K562 (cell line): Measurements from ENCODE around the gene RHEBL1. TPM values are rescaled to one million over a fixed set of nuclear protein-coding genes. Genes with fewer than 3 reads are reported as not detected.

Source experiments
- ARID3A ChIP-seq: IDR thresholded peaks from 2 replicates; pipeline ENCODE4 v1.6.1; 2012; ENCODE audit warnings: low read depth, low read length, improper control_type of control experiment, borderline replicate concordance
- ETV6 ChIP-seq, 3 experiments: fragments of 150-350 bp in 1 of 3; sonication (generic) in 1 of 3; formaldehyde crosslinking in 1 of 3; IDR thresholded peaks; 2 replicates each; pipeline versions ENCODE4 v1.6.1 to v1.8.0; 2014 to 2022; ENCODE audit warnings: borderline replicate concordance in 2 of 3, low read depth in 2 of 3, antibody characterized with exemption in 1 of 3, low read length in 1 of 3, mild to moderate bottlenecking in 1 of 3, missing genetic modification reagents in 1 of 3
- GABPA ChIP-seq: fragments of 200-800 bp; sonication (Bioruptor generic); conservative IDR thresholded peaks from 2 replicates; pipeline ENCODE4 v1.6.1; 2016; ENCODE audit warnings: low read depth, missing genetic modification characterization, missing compliant biosample characterization
- MTA1 ChIP-seq: fragments of 450-650 bp; IDR thresholded peaks from 2 replicates; pipeline ENCODE4 v1.6.1; 2017; ENCODE audit warnings: borderline replicate concordance
- NONO ChIP-seq, 2 experiments: fragments of 200-400 bp in 1 of 2; fragments of 450-650 bp in 1 of 2; formaldehyde crosslinking in 1 of 2; IDR thresholded peaks; 2 replicates each; pipeline ENCODE4 v1.6.1; 2017; ENCODE audit warnings: low read depth in 2 of 2, mild to moderate bottlenecking in 2 of 2, moderate library complexity in 2 of 2, low read length in 1 of 2
- NRF1 ChIP-seq, 2 experiments: fragments of 450-650 bp; IDR thresholded peaks in 1 of 2; conservative IDR thresholded peaks in 1 of 2; 2 replicates each; pipeline ENCODE4 v1.6.1; 2014; ENCODE audit warnings: mild to moderate bottlenecking in 2 of 2
- PML ChIP-seq: IDR thresholded peaks from 2 replicates; pipeline ENCODE4 v1.6.1; 2012; ENCODE audit warnings: low read length, inconsistent platforms
- TARDBP ChIP-seq: fragments of 450-650 bp; IDR thresholded peaks from 2 replicates; pipeline ENCODE4 v1.6.1; 2016
- TCF3 ChIP-seq: sonication (generic); formaldehyde crosslinking; IDR thresholded peaks from 2 replicates; pipeline ENCODE4 v1.4.0; 2020; ENCODE audit warnings: mild to moderate bottlenecking, missing genetic modification reagents
- THRA ChIP-seq: fragments of 450-650 bp; IDR thresholded peaks from 2 replicates; pipeline ENCODE4 v1.6.1; 2017; ENCODE audit warnings: mild to moderate bottlenecking, moderate library complexity
- ZBED1 ChIP-seq: IDR thresholded peaks from 2 replicates; pipeline ENCODE4 v1.6.1; 2014
- ZBTB33 ChIP-seq: sonication (generic); formaldehyde crosslinking; IDR thresholded peaks from 2 replicates; pipeline ENCODE4 v1.8.1; 2023; ENCODE audit warnings: mild to moderate bottlenecking, missing genetic modification reagents
- ZNF197 ChIP-seq: fragments of 200-800 bp; sonication (Bioruptor generic); IDR thresholded peaks from 2 replicates; pipeline ENCODE4 v1.6.1; 2016; ENCODE audit warnings: low read depth, missing genetic modification characterization, missing compliant biosample characterization
- ZNF263 ChIP-seq: sonication (generic); formaldehyde crosslinking; IDR thresholded peaks from 2 replicates; pipeline ENCODE4 v1.8.0; 2022; ENCODE audit warnings: mild to moderate bottlenecking, missing genetic modification reagents, borderline replicate concordance
- ZNF282 ChIP-seq: sonication (generic); formaldehyde crosslinking; IDR thresholded peaks from 2 replicates; pipeline ENCODE4 v1.8.1; 2023; ENCODE audit warnings: missing genetic modification reagents
- ZNF57 ChIP-seq: fragments of 450-650 bp; formaldehyde crosslinking; IDR thresholded peaks from 2 replicates; pipeline ENCODE4 v1.4.0; 2020; ENCODE audit warnings: mild to moderate bottlenecking, moderate library complexity
- polyA plus RNA-seq, 8 experiments: library from polyadenylated mRNA; depleted of rRNA in 4 of 8; stranded (reverse) in 5 of 8; unstranded in 3 of 8; fragments of >200 nt; fragmentation: Nextera tagmentation in 2 of 8; fragmentation: Illumina TruSeq in 1 of 8; extraction: Ambion mirVana in 2 of 8; extraction: Trizol in 1 of 8; gene quantifications; 2 replicates each; pipeline versions ENCODE4 v1.2.1 to v1.2.3, GENCODE V29; 2011 to 2014; ENCODE audit warnings: inconsistent platforms in 1 of 8, missing spikeins in 1 of 8
- total RNA-seq, 7 experiments: library from RNA; depleted of rRNA in 6 of 7; stranded (reverse); fragments of >200 nt in 6 of 7; fragmentation: Illumina TruSeq in 2 of 7; extraction: Trizol in 2 of 7; gene quantifications; 2 replicates each; pipeline versions ENCODE4 v1.2.1 to v1.2.3, GENCODE V29; 2011 to 2021; ENCODE audit warnings: low replicate concordance in 1 of 7
- TF ChIP-seq, protein P1 (sequence below): sonication (generic); IDR thresholded peaks from 2 replicates; pipeline ENCODE4 v1.6.1; 2016

Gene RHEBL1
- total and polyA plus RNA-seq, 9 of the 15 experiments (the other 6 are each of a cell fraction or from before 2014, with no cell fraction given), result 4.3 to 36.1 (median 8.2) TPM

DNA sequence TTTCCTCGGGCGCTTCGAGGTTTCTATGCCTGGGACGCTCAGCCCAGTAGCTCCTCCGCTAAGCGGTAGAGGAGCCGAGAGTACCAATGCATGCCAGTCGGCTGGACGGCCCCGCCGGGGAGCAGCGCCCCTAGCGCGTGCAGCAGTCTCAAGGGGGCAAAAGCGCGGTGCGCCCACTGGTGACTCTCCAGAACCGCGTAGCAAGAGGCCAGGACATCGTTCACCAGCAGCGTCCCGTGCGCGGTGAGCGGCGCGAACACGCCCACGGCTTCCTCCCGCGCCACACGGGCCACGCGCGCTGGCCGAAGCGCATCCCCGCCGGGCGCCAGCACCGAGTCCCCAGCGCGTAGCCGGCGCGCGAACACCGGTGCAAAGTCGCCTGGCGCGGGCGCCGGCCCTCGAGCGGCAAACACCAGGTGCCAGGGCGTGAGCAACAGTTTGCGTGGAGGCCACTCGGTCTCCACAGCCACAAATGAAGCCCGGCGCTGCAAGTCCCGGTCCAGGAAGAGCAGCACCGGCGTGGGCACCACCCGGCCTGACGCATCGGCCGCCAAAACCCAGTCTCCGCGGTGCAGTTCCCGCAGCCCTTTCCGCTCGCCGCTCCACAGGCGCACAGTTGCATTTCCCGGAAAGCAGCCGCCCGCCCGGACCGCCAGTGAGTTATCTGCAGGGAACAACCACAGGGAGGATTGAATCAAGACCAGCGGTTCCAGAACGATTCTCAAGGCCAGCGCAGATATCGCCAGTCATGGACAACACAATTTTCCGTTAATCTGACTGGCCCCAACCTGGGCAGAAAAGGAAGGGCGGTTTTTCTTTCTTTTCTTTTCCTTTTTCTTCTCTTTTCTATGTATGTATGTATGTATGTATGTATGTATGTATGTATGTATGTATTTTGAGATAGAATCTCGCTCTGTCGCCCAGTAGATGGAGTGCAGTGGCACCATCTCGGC is 20.3 kb upstream of the RHEBL1 start (continued):
- TF ChIP-seq, protein P1, sequence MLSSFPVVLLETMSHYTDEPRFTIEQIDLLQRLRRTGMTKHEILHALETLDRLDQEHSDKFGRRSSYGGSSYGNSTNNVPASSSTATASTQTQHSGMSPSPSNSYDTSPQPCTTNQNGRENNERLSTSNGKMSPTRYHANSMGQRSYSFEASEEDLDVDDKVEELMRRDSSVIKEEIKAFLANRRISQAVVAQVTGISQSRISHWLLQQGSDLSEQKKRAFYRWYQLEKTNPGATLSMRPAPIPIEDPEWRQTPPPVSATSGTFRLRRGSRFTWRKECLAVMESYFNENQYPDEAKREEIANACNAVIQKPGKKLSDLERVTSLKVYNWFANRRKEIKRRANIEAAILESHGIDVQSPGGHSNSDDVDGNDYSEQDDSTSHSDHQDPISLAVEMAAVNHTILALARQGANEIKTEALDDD, result no peak
- TF ChIP-seq TARDBP (0 out of 2 replicates have a peak, but pooled peaks have one; percentile 18), ZNF197 (CRISPR knock-in tag) (no peak), MTA1 (peak; percentile 43; the same call in 1 of the 2 replicates), NRF1 (conservative IDR thresholded peaks at IDR 0.05 in 1 of 2, IDR thresholded peaks at IDR 0.05 in 1 of 2) (peak; percentile 64 to 70), ZNF57 (no peak), ZBED1 (0 out of 2 replicates have a peak, but pooled peaks have one; percentile 23), ARID3A (peak; percentile 61; the same call in 1 of the 2 replicates), ZNF282 (peak; percentile 70), PML (no peak), THRA (no peak), GABPA (tag) (peak; percentile 53; the same call in 1 of the 2 replicates), ETV6 (IDR thresholded peaks at IDR 0.05; ENCODE audit: borderline replicate concordance in 1 of 2, low read depth in 2 of 2, low read length in 1 of 2) (peak; percentile 92 to 97), ETV6 (CRISPR knock-in tag; IDR thresholded peaks at IDR 0.05; ENCODE audit: borderline replicate concordance) (no peak), TCF3 (CRISPR knock-in tag) (peak; percentile 94), ZBTB33 (CRISPR knock-in tag) (0 out of 2 replicates have a peak, but pooled peaks have one; percentile 33), NONO (IDR thresholded peaks at IDR 0.05; ENCODE audit: low read depth in 2 of 2, low read length in 1 of 2) (0 out of 4 replicates have a peak, but pooled peaks of 1 of the 2 experiments have one; percentile 20), ZNF263 (CRISPR knock-in tag) (0 out of 2 replicates have a peak, but pooled peaks have one; percentile 20)
